ENCODE measurements around the gene NPR3.
"Not testable (repeated sequence)": the region's sequence is repeated elsewhere in the genome, so short reads cannot be mapped to it uniquely, and the experiment has no call there.

NPR3 gene

DNA sequence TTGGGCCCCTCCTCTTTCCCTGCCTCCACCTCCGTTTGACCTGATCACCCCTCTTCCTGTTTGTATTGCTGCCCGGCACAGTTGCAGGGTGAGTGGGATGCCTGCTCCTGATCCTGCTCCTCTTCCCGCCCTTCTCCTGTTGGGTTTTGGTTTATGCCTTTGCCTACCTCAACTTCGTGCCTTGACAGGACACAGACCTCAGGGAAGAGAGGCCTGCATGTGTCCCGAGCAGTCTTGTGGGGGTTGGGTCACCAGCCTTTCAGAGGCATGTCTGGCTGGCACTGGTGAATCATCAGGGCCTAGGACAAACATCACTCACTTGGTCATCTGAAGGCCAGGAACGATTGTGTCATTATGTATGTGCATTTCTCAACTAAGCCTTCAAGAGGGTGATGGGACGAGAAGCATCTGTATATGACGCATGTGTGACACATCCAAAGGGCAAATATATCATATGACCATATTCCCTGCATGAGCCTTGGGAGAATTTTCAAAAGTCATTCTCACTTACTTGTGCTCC is 56.9 kb downstream of the NPR3 start:
- DNase-seq (ENCODE audit: low read depth), result no peak

DNA sequence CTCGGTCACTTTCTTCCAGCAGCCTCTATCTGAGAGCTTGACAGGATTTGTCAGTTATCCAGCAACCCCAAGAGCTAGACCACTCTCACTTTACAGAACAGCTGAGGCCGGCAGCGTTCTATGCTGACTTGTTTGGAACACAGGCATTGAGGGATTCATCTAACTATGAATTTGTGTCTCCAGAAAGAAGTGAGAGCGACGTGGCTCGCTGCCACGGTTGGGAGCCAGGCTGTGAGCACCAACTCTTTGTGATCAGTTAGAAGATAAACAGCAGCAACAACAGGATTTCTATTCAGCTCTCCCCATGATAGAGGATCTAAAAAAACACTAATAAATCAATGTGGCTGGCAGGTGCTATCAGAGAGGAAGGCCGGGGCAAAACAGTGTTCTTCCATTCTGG is 58.6 kb downstream of the NPR3 start:
- no peak for DNase-seq (ENCODE audit: low read depth)

DNA sequence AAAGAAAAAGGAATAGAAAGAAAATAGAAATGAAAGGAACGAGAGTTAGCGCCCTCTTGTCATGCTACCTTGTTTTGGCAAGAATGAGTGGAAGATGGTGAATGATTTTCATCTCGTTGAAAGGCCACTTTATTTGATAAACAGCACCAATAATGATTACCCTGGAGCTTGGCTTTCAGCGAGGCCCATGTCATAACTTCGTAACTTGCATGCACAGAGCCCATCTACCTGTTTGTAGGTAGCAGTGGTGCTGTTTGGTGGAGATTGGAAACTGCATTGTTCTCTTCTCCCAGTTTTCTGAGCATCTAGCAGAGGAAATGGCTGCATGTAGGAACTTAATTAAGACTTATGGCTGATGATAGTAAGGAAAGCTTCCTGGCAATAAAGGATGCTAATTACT is 59.3 kb downstream of the NPR3 start:
- DNase-seq (ENCODE audit: low read depth), result no peak

DNA sequence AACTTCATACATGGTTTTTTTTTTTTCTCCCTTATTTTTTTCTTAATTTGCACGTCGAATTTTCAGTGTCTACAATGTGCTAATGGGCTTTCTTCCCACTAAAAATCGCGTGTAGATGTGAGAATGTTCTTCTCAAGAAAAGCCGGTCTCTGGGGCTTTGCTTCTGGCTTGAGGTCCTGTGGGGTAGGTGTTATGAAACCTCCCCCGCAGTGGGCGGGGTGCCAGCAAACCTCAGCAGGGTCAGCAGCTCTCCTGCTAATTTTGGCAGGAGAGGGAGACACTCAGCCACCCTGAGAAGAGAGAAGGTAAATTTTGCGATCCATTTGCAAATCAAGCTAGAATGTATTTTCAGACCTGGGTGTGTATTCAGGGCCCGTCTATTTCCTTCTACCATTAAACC is 59.9 kb downstream of the NPR3 start:
- DNase-seq (ENCODE audit: low read depth), result no peak

DNA sequence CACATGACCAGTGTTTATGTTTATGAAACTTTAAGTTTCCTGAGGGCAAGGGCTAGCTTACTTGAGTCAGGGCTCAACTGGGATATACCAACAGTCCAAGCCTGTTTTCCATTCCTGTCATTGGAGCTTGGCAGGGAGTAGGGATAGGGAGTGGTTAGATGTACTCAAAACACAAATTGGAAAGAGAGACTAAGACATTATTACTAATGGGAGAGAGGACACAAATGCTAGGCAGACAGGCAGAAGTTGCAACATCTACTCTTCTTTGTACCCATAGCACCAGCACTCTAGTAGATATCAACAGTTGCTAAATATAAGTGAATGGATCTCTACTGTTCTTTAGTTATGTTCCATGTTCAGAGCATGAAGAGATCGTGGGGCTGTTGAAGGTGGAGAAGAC is 62.8 kb downstream of the NPR3 start:
- DNase-seq (ENCODE audit: low read depth), result no peak

DNA sequence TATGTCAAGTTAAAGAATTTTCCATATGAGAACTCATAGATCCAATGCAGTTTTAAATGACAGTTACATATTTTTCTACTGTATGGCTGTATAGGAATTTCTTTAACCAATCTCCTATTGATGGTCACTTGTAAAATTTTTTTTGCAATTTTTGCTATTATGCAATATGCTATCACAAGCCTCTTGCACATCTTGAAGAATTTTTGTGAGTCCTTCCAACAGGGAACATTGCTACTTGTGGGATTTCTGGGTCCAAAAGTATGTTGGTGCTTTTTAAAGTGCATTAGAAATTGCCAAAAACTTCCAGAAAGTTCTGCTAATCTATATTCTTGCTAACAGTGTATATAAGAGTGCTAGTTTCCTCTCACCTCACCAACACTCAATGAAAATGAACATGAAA is 65.1 kb downstream of the NPR3 start:
- DNase-seq (ENCODE audit: low read depth), result no peak

DNA sequence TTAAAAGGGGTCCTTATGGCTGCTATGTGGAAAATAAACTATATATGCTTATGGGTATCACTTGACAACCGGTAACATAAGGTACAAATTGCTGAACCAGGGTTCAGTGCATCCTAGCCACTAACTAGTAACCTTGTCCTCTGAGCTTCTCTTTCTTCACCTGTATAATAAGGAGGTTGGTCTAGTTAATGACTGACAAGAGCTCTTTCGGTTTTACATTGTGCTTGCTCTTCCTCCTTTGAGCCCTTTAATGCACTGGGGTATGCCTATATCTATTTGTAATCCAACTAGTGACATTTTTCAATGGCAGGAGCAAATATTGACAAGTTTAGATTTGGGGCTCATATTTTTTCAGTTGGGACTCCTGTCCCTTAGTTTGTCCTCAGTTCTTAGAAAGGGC is 66.1 kb downstream of the NPR3 start:
- no peak for DNase-seq (ENCODE audit: low read depth)

DNA sequence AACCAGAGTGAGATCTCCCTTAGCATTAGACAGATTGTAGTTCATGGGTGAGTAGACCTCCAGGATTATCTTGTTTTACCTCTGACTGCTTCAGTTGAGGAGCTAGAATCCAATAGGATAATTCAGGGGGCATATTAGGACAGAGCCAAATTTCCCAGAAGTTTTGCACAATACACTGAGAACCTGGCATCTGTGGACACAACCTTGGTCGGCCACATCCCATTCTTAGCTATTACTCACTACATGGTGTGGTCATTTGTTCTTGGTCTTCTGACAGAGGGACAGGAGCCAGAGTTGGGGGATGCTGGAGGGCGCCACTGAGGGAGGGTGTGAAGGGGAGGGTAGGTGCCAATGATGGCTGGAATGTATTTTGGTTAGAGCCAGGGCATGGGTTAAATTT is 66.6 kb downstream of the NPR3 start:
- no peak for DNase-seq (ENCODE audit: low read depth)

DNA sequence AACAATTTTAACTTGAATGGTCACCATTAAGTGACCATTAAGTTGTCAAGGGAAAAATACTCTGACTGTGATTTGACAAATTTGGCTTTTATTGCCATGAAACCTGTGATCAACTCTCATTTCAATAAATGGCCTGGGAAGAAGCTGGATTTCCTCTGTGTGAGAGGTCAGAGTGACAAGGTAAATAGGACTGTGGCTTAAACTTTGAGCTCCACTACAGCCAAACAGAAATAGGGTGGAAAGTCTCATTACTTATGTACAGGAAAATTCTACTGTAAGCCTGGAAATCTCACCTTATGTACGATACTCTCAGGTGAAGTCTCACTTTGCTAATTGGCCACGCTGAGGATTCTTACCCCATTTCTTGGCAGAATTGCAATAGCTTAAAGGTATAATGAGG is 67.3 kb downstream of the NPR3 start:
- no peak for DNase-seq (ENCODE audit: low read depth)

DNA sequence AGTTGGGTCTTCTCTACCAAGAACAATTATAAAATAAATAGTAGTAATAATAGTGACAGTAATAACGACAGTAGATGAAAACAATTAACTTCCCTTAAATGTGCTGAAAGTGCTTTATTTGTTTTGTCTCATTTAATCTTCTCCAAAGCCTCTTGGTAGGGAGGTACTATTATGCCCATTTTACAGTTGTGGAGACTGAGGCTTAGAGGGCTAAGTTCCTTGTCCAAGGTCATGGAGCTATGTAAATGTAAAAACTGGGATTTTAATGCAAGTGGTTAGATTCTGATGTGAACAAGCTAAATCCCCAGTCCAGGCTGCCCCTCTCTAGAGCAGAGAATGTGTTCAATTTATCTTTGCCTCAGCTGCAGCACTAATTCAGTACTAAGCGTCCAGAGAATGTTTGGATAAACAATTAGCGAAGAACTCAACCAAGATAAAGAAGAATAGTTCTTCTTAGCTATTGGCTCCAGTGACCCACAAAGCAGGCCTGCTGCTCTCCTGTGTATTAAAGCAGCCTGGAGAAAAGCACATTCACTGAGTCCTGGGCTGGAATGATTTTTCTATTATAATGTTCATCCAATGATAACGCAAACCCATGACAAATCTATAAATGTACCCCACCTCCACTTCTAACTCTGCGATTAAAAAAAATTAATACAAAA is 68.8 kb downstream of the NPR3 start:
- no peak for DNase-seq (ENCODE audit: low read depth)

DNA sequence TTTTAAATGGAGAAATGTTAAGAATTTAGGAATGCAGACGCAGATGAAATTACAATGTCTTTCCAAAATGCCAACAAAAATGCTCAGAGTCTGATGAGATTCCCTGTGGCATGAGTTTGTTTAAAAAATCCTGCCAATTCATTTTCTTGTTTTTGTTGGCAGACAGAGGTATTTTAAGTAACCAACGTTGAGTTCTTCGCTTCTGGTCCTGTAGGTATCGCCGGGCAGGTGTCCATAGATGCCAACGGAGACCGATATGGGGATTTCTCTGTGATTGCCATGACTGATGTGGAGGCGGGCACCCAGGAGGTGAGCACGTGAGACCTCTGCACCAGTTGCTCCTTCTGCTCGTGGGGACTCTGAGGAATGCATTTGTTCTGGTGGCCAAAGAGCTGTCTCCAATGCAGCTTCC is 69.4 kb downstream of the NPR3 start:
- no peak for DNase-seq (ENCODE audit: low read depth)

DNA sequence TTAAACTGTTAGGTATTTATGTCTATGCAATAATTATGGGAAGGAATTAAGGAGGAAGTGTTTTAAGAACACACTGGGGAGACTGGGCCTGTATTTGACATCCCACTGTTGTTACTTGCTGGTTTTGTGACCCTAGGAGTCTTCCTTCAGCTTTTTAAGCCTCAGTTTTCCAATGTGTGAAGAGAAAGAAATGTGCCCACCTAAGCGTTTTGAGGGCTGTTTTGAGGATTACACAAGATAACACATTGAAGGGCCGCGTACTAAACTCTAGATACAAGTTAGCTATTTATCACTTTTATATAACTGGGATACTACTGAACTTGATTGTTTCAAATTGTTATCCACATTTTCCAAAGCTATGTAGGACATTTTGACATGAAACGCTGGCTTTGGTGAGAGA is 72.5 kb downstream of the NPR3 start:
- no peak for DNase-seq (ENCODE audit: low read depth)

DNA sequence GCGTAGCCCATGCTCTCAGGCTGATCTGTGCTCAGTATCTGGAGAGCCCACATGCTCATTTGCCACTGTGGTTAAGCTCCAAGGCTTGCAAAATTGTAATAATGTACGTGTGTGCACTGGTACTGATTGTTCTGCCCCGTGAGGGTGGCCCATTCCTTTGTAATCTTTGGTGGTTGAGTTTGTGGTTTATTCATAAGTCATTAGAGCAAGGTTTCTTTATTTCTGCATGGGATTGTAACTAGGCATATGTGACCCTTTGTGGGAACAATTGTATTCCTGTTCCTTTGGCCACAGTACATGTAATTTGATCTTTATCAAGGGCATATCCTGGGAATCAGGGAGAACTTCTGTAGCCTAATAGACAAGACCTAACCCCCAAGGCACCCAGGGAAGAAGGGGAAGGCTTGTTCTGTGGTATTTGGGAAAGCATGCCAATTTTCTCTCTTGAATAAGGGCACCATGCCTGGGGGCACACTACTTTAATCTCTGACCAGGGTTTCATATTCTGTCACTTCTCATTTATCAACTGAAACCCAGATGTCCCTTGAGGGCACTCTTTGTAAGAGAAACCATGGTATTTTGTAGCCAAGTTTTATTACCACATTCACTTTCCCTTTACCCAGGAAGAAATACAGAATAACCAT is 74.6 kb downstream of the NPR3 start:
- no peak for DNase-seq (ENCODE audit: low read depth)

DNA sequence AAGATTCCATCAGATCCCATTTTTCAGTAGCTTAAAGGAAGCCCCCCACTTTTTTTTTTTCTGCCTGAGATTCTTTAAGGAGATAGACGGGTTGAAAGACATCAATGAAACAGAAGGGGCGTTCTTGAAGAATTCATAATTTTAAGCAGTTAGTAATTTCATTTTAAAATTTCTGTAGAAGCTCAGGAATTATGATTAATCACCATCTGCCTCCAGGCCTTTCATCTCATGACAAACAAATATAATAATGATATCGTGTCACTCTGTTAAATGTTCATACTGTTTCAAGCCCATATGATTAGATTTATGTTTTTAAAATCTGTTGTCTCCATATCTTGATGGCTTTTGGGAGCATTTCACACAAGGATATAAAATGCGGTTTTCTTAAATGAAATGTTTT is 75.2 kb downstream of the NPR3 start:
- DNase-seq (ENCODE audit: low read depth), result no peak

DNA sequence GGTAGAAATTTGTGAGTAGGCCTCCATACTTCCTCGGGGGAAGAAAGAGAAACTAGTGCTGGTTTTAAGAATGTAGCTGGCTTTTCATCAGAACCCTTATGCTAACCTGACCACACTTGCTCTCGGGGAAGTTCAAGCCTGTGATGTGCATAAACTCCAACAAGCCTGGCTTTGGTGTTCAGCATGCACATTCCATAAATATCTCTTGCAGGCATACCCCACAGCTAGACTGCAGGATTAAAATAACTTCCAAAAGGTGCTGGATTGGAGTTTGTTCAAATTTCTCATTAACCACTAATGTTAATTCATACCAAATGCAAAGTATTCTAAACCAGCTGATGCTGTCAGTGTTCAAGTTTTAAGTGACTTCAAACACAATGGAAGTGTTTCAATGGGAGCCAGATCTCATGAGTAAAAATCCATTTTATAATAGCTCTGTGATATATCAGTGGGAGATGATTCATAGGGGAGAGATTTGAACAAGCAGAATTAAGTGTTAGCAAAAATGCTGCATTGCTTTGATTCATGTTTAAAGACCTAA is 79.4 kb downstream of the NPR3 start:
- DNase-seq (ENCODE audit: low read depth), result no peak

DNA sequence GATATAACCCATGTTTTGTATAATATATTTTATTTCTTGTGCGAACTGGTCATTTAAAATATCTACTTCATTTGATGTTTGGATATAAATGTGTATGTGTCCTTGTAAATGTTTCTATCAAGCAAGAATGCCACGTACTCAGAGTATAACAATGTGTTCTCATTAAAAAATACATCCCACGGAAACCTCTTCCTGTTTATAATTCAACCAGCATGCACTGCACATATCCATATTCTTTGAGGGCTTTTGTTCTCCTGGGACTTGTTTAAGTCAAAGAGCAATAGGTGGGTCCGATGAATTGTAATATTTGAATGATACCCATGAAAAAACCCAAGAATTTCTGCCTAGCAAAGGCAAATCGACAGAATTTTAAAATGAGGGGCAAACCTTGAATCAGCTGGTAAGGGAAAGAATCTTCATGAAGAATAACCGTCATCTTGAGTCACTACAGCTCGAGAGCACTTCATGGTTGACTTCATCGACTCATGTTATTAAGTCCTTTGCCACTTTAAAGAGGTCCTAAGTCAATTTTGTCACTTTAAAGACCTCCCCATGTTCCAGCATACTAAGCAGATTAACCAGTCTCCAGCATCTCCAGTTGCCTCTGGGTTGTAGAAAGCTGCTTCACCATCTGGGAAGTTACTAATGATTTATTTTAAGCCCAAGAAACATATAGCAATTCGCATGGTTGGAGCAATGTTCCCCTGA is 80.6 kb downstream of the NPR3 start:
- no peak for DNase-seq (ENCODE audit: low read depth)

DNA sequence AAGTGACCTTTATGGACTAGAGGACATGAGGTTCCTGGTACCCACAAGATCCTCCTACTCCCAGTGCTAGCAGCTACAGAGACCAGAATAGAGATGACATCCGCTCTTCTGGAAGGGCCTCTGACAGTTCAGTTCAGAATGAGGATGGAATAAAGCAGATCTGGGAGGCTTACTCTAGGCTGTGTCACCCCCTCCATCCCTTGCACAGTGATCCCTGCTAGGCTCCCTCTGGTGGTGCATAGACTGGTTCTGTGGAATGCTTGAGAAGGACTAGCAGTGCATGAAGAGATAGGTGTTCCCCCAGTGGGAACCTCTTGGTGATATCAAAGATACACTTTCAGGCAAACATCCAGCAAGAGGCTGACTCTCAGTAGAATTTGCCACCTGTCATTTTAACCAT is 83.0 kb downstream of the NPR3 start:
- no peak for DNase-seq (ENCODE audit: low read depth)

DNA sequence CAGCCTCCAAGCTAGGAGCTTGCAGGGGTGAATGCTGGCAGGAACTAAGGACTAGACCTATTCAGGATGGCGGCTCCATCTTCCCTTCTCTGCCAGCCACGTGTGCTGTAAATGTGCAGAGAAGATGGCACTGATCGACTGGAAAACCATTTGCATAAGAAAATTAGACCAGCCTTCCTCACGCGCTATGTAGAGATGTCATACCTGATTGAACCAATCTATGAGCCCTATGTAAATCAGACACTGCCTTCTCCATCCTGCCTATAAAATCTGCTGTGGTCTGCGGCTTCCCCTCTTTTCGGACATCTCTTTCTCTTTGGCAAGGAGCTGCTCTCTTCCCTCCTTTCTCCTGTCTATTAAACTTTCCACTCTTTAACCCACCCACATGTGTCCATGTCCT is 91.6 kb downstream of the NPR3 start:
- no peak for DNase-seq (ENCODE audit: low read depth)

DNA sequence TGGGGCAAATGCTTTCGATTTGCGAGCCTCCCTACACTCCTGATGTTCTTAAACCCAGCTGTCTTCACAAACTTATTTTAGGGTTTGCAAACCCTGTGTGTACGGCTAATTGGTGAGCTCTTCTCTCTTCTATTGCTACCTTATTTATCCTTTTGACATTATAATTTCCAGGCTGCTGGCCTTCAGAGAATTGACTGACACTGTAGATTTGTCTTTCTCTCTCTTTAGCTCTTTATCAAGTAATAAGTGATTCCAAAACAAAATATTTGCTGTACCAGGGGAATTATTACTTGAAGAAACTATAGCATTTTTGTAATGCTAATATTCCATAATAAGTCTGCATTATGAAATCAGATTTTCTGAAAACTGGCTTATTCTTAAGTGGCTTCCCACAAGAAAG is 92.5 kb downstream of the NPR3 start:
- DNase-seq (ENCODE audit: low read depth), result no peak

DNA sequence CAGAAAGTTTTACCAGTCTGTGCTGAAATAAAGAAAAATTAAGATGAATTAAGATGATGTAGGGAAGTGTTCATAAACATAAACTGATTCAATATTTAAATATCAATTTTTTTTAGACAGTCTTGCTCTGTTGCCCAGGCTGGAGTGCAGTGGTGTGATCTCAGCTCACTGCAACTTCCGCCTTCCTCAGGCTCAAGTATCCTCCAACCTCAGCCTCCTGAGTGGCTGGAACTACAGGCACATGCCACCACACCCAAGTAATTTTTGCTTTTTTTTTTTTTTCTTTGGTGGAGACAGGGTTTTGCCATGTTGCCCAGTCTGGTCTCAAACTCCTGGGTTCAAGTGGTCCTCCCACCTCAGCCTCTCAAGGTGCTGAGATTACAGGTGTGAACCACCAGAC is 94.3 kb downstream of the NPR3 start:
- DNase-seq (ENCODE audit: low read depth), result not testable (repeated sequence)

DNA sequence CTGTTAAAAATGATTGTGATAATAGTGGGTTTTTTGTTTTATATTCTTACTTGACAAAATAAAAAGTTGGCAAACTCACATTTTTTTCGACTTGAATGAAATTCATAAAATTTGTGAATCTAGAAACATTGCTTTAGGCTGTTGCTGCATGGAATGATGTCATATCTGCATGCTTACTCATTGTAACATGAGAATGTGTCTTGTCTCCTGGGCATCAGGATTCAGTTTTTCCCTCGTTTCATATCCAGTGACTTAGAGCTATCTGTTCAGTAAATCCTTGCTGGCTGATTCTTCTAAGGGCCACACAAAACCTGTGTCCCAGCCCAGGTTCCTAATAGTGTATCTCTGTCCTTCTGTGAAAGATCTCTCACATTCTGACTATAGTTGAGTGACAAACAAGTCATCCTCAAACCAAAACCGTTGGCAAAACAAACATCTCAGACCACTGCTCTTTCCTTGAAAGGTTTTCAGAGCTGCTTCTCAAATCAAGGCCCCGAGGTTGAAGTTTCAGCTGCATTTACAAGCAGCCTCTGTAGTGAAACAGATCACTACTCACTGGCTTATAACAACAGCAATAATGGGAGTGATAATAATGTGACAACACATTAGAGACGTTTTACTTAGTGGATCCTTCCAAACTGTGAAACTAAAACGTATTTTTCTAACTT is 95.0 kb downstream of the NPR3 start:
- no peak for DNase-seq (ENCODE audit: low read depth)

DNA sequence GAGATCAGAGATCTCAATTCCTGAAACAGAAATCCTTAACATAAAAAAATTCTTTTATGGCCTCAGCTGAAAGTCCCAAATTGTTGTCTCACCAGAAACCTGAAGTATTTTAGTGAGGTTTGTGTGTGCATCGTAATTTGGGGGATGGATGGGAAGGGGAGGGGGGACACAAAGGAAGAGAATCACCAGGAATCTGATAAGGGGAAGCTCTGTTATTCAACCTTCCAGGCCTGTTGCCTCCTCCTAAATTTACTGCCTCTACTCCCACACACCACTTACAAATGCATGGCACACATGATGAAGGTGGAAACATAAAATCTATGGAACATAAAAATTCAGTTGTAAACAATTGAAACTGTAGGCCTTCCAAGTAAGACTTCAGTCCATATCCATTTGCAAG is 97.7 kb downstream of the NPR3 start:
- DNase-seq (ENCODE audit: low read depth), result no peak

DNA sequence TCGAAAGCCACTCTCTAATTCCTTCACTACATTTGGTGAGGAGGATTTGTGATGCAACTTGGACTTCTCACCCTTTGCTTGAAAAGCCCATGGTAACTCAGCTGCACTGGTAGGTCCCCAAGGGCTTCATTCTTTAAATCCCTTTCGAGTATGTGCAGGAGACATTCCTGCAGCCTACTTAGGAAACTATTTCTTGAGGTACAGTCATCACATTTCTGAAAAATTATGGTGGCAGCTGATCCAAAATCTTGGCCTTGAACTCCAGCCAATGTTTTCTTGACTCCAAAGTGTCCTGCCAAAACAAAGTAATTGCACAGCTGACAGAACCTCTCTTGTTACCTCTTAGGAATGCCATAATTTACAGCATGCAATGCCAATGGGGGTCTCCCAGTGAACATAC is 99.7 kb downstream of the NPR3 start:
- DNase-seq (ENCODE audit: low read depth), result no peak

All from activated T-cell treated with anti-CD3 and anti-CD28 coated beads for 24 hours (primary cell).